GM18867 (cell line): ENCODE data around the gene ZDHHC9.
"Not testable (repeated sequence)": the region's sequence is repeated elsewhere in the genome, so short reads cannot be mapped to it uniquely, and the experiment has no call there.

ENCODE experiments used
- ATAC-seq: cut with Tn5 transposase; IDR thresholded peaks from one replicate; pipeline ENCODE4 v1.9.1; 2021; ENCODE audit warnings: mild to moderate bottlenecking, moderate library complexity; ENCODE audit not compliant: unreplicated experiment

ZDHHC9 gene

DNA sequence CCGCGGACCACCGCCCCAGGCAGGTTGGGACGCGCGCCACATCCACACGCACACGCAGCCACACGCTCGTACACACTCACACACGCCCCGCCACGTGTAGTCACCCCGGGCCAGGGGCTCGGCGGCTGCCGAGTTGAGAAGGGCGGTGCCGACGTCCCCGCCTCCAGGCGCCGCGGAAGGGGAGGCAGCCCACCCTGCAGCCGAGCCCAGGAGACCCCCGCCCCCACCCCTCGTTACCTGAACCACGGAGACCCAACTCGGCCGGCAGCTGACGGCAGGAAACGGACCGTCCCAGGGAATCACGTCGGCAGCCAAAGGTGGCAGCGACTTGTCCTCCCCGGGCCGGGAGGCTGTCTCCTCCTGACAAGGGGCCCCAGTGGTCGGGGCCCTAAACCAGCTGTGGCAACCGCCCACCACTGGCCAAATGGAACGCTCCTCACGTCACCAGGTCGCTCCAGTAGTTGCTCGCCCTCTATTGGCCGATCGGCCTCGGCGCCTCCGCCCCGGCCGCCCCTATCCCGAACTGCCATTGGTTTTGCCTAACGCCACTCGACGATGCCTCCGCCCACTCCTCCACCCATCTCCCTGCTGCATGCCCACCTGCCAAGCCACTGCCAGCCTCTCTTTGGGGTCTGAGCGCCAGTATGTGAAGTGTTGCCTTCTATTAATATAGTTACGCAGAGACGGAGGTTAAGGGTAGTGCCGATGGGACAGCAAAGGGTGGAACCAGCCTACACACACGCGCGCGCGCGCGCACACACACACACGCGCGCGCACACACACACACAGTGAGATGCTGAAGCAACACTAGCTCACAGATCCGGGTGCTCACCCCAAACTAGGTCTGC, at the start of gene ZDHHC9:
ZDHHC9 (minus strand) TSS at position 428 of the 848 bp plus-strand sequence. CDS start 1,941 bp downstream, outside the sequence.
- ATAC-seq, result peak; percentile 98

DNA sequence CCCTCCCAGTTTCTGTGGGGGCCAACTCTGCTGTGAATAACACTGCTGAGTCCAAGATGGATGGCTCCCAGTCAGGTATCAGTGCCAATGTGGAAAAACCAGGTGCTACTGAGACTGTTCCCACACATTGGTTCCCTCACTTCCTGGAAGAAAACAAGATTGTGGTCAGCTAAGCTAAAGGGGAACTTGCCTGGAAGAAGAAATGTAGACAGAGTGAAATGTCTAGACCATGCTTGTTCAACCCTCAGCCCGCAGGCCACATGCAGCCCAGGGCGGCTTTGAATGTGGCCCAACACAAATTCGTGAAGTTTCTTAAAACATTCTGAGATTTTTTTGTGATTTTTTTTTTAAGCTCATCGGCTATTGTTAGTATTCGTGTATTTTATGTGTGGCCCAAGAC, 33.7 kb upstream of the ZDHHC9 start:
- ATAC-seq, result no peak

DNA sequence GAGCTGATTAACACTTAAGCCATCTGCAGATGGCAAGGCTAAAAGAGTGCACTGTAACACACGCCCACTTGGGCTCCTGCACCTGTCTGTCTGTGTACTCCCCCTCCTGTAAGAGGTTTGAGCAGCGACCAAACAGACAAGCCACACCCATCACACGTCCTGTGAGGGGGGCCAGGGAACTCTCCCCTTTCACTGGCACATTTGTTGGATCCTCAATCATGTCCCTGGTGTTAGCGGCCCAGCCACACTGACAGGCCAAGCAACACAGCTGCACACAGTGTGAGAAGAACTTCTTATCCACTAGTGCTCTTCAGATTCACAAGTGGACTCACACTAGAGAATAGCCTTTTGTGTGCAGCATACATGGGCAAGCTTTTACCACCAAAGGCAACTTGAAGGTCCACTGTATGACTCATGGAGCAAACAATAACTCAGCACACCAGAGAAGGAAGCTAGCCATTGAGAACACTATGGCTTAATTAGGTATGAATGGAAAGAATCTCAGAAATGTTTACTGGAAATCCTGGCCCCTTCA, 33.2 kb upstream of the ZDHHC9 start:
- no peak for ATAC-seq

DNA sequence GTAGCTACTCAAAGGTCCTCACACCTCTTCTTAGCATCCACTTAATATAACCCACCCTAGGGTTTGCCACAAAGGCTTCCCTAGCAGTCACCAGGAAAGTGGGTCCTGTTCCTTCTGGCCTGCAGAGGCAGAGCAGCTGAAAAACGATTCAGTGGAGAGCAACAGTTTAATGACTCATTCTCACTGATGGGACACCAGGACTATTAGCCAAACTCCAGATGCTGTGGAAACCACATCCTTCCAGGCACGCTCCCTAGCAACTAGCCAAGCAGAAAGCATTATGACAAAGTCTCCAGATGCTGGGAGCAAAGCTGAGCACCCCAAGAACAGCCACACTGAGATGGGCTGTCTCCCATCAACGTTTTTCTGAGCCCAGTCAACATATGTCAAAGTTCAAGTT, 32.0 kb upstream of the ZDHHC9 start:
- ATAC-seq, result no peak

DNA sequence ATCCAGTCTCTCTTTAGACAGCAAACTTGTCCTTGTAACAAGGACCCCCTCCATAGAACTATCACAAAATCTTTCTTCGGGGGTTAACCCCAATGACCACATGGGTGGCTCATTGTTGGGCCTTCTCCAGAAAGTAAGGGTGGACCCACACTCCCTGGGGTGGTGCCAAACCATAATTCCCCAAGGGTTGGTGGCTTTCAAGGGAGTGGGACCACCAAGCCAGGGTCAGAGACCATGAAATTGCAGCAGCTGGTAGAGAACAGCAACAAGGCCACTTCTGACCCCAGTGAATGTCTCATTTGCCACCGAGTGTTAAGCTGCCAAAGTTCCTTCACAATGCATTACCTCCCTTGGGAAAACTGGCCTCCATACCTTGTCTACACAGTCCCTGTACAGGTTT, 28.8 kb upstream of the ZDHHC9 start:
- no peak for ATAC-seq

DNA sequence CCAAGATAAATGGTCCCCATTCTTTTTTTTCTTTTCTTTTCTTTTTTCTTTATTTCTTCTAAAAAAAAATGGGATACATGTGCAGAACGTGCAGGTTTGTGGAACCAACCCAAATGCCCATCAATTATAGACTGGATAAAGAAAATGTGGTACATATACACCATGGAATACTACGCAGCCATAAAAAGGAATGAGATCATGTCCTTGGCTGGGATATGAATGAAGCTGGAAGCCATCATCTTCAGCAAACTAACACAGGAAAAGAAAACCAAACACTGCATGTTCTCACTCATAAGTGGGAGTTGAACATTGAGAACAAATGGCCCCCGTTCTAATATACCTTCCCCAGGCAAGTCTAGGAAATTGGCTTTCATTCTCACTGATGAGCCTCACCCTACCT, 22.6 kb upstream of the ZDHHC9 start:
- ATAC-seq, result not testable (repeated sequence)

DNA sequence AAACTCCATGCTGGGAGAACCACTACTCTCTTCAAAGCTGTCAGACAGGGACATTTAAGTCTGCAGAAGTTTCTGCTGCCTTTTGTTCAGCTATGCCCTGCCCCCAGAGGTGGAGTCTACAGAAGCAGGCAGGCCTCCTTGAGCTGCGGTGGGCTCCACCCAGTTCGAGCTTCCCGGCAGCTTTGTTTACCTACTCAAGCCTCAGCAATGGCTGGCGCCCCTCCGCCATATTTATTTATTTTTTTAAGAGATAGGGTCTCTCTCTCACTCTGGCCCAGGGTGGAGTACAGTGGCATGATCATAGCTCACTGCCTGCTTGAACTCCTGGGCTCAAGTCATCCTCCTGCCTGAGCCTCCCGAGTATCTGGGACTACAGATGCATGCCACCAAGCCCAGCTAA, 15.4 kb upstream of the ZDHHC9 start:
- ATAC-seq, result not testable (repeated sequence)

DNA sequence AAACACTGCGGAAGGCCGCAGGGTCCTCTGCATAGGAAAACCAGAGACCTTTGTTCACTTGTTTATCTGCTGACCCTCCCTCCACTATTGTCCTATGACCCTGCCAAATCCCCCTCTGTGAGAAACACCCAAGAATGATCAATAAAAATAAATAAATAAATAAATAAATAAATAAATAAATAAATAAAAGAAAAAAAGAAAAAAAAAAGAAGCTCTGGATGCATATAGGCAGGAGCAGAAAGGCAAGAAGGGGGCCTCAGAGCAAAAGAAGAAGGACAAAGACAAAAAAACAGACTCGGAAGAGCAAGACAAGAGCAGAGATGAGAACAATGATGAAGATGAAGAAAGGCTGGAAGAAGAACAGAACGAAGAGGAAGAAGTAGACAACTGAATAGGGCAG, 8.1 kb upstream of the ZDHHC9 start:
- not testable (repeated sequence) for ATAC-seq

DNA sequence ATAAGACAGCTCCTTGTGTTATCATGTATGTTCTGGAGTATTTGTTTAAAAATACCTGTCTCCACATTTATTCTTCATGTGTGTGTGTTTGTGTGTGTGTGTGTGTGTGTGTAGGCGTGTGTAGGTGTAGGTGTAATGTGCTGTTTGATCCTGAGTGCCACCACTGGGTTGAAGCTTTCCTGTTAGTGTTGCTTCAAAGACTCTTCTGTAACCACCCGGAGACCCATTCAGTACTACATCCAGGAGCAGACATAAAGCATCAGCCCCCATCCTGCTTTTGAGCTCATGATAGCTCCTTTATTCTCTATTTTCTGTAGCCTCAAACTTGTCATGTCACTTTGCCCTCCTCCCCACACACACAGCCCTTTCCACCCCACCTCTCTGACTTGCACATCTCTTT, 3.0 kb upstream of the ZDHHC9 start:
- no peak for ATAC-seq

DNA sequence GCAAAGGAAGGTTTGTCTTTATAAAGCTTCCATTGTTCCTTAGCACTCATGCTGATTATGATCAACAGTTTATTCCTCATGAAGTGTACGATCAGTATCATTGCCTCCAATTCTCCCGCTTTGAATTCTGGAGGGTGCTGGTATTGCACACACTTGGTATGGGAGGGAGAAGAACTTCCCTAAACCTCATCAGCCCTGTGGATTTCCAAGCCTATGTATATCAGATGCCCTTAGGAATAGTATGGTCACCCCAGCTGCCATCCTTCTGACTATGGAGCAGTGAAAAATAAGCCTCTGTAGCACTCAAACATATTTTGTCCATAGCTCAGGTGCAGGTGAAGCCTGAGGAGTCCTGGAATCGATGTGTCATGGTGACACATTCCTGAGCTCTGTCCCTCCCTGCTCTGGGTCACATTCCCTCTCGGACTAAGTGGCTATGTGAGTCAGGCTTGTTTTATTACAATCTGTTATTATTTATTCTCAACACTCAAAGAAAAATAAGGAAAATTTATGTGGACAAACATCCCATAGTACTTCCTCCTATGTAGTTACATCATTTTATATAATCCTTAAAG, 2.0 kb upstream of the ZDHHC9 start:
- no peak for ATAC-seq

DNA sequence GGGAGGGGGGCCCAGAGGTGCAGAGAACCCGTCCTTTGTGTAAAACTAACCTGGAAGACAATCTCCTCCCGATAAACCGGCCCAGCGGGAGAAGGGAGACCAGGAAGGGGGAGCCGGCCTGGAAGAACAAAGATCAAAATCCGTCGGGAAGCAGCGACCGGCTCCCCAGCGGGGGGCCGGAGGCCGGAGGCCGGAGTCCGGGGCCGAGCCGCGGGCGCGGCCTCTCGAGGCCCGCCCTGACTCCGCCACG, 552 bp downstream of the ZDHHC9 start:
- ATAC-seq, result no peak

DNA sequence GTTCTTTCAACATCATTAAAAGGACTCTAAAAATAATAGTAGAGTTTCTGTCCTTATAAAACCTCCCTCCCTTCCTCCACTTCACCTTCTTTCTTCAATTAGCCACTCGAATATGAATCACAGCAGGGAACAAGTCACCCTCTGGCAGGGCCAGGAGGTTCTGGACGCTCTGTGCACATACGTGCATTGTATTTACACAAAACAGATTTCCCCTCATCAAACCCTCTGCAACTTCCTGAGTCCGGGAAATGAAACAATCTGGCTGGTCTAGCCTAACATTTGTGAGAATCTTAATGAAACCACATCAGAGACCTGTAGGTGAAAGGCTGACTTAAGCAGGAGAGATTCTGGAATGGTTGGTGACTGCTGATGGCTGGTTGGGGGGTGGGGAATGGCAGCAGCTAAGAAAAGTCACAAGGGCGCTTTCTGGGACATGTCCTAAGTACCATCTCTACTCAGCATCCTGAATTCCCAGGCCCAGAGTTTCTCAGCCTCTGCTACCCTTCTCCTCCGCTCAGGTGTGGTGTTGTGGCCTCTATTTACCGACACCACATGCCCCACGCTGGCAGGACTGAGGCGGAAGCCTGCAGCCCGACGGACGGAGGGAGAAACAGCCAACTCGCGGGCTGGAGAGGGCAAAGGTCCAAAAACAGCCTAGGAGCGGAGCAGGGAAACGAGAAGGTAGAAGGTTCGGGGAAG, 1.0 kb downstream of the ZDHHC9 start:
- ATAC-seq, result no peak

DNA sequence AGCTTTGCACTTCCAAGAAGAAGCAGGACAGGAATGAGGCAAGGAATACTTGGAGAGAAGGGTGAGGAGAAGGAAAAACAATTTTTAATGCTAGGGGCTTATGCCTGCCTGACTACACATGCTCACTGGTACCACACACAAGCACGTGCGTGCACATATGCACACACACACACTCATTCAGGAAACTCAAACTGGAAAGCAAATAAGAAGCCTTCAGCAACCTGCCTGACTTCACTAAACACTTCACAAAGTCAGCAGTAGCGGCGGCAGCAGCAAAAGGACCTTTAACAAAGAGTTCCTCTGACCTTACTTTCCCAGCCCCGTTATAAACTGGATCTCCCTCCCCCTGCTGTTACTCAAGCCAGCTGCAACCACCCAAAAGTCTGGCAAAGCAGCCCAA, 3.3 kb downstream of the ZDHHC9 start:
- no peak for ATAC-seq

DNA sequence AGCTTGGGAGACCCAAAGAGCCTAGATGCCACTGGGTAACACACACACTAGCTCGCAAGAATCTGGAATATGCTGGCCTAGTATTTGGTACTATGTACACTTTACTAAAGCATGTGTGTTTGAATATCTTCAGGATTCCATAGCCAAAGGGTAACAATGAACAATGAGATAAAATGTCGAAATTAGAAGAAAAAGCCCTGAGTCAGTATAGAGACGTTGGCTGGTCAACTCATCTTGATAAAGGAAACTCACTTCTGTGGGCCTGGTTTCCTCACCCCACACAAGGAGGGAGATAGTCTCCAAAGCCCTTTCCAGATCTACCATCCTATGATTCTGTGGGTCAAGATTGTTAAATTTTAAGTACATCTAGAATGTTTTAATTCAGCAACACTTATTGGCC, 6.9 kb downstream of the ZDHHC9 start:
- no peak for ATAC-seq

DNA sequence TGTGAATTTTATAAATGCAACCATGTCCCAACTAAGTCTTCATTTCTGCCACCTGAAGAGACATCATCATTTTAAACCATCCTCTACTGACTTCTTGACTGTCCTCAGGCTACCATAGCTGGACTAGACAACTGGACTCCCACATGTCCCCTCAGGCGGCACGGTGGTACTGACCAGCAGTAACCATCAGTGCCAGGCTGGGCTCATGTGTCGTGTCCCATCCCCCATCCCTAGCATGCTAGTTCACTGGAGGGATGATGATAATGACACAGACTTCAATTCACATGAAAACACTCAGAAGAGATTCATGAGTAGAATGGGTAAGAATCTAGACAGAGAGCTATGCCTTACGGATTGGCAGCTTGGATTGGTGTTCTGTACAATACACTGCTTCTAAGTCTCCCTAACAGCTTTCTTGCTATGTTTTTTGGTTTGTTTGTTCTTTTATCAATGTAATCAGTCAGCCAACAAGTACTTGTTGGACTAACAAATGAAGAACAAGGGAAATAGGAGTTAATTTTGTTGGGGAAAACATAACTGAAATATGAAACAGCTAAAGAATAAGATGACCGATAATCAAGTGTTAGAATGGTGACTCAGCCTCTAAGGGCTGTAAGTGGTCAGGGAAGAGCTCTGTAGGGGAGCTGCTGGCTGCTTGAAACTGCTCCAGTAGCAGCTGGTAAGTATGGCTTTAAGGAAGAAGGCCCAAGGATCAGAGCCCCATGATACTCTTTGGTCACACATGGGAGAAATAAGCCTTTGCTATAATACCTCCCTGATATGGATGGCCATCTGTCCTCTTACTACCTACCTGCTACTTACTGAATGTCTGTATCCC, 10.3 kb downstream of the ZDHHC9 start:
- no peak for ATAC-seq

DNA sequence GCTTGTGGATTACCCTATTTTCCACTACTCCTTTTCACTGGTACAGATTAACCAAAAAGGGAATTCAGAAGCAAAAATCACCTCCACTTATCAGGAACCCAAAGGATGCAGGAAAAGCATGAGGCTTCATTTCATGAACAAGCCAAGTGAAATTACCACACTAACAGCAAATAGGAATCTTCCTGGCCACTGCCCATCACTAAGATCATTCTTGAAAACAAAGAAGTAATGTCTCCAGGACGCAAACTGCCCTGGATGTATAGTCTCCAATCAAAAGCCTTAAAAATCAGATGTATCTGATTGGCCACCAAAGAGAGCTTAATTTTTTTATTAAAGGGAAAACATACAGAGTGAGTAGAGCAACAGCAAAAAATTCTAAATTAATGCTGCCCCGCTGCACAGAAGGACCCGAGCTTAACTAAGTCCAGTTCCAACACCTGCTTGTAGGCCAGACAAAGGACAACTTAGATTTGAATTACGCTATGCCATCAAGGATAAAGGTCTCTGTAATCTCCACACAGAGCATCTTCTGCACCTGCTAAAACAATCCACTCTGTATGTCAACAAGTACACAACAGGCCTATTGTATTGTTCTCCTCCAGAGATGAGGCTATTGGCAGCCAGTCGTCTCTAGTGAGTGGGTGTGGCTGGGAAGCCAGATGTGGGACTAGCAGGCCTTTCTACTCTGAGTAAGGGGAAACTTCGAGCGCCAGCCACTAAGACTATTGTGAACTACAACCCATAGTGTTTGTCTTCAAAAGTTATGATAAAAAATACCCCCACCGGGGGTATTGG, 12.4 kb downstream of the ZDHHC9 start:
- no peak for ATAC-seq

DNA sequence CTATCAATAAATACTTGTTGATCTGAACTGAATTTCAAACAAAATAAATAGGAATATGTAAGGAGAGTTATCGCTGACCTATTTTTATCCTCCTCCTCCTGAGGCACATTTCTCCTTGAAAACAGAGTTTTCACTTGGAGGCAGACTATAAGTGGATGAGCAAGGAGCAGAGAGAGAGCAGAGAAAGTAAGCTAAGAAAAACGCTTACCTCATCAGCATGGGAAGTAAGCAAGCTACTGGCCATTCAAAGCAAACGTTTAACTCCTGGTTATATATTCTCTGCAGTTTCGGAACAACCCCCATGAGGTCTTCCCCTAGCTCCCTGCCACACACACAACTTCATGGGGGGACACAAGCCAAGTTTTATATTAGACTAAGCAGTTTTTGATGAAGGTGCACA, 13.2 kb downstream of the ZDHHC9 start:
- no peak for ATAC-seq

DNA sequence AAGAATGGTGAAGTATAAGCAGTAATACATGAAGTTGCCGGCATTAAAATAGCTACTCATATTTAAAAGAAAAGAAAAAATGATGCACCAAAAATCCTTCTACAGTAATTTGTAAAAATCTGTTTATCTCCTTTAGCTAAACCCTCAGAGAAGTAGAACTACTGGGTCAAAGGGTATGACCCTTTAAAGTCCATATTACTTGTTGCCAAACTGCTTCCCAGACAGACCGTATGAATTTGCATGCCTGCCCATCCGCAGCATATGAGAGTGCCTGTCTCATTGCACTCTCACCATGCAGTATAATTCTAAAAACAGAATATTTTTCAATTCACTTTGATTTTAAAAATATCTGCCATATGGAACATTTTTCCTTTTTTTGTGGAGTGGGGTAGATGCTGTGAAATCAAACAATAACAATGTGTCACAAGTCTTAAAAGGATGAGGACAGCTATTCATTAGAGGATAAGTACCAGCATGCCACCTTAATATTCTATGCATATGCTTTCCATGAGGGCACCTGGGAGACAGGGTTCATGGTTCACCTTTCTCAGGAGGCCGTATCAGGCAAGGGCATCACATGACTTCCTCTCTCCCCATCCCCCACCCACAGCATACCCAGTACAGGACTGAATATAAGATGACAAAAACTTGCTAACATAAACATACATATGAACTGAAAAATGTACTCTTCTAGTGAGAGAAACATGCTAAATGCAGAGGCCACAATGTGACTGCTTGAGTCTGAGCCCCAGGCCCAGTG, 17.8 kb downstream of the ZDHHC9 start:
- ATAC-seq, result no peak

DNA sequence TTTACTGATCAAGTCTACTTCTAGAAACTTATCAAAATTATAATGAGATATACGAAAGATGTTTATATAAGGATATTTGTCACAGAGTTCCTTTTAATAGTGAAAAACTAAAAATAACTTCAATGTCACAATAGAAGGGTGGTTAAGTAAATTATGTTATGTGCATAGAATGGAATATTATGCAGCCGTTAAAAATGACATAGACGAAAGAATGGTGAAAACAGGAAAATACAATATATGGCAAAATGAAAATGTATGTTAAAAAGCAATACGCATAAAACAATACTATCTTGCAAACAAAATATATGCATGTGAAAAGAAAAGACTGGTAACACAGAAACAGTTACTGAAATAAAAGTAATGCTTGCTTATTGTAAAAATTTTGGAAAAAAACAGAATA, 19.1 kb downstream of the ZDHHC9 start:
- no peak for ATAC-seq

DNA sequence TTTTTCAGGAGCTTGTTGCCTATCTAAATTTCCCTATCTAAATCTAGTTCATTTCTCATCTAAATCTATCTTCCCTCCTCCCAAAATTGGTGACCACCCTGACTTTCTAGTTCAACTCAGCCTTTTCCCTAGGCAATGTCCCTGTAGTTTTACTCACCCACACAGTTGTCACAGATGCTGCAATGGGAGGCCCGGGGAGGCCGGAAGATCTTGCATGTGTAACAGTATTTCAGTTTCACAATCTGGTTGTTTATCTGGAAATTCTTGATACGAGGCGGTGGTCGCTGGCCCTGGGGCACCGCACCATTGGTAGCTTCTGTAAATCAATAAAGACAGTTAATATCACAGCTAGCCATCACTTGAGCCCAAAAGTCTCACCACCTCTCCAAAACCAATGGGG, 20.2 kb downstream of the ZDHHC9 start:
- ATAC-seq, result no peak
